Glutamatergic neuron (in vitro differentiated cells): ENCODE data around the gene FLOT1. TPM values are rescaled to one million over a fixed set of nuclear protein-coding genes. Genes with fewer than 3 reads are reported as not detected.

ENCODE experiments used
- DNase-seq: peaks from one replicate; pipeline ENCODE4 v3.0.0; 2022
- H3K27ac Mint-ChIP-seq: one replicate; pipeline ENCODE4 v1.8.0; 2020; ENCODE audit warnings: mild to moderate bottlenecking, mixed read lengths, inconsistent platforms; ENCODE audit not compliant: unreplicated experiment
- H3K27me3 Mint-ChIP-seq: one replicate; pipeline ENCODE4 v1.8.0; 2020; ENCODE audit warnings: mild to moderate bottlenecking, moderate library complexity, mixed read lengths, inconsistent platforms; ENCODE audit not compliant: unreplicated experiment
- H3K36me3 Mint-ChIP-seq: one replicate; pipeline ENCODE4 v1.8.0; 2020; ENCODE audit warnings: mild to moderate bottlenecking, mixed read lengths, inconsistent platforms; ENCODE audit not compliant: unreplicated experiment
- H3K4me1 Mint-ChIP-seq: one replicate; pipeline ENCODE4 v1.8.0; 2020; ENCODE audit warnings: mild to moderate bottlenecking, low read depth, mixed read lengths, inconsistent platforms; ENCODE audit not compliant: unreplicated experiment
- H3K4me3 Mint-ChIP-seq: one replicate; pipeline ENCODE4 v1.8.0; 2020; ENCODE audit warnings: mild to moderate bottlenecking, mixed read lengths, inconsistent platforms; ENCODE audit not compliant: unreplicated experiment
- H3K9me3 Mint-ChIP-seq: one replicate; pipeline ENCODE4 v1.8.0; 2020; ENCODE audit warnings: mild to moderate bottlenecking, moderate library complexity, mixed read lengths, inconsistent platforms; ENCODE audit not compliant: unreplicated experiment
- total RNA-seq: library from RNA; stranded (reverse); fragmentation: NEBNext Ultra II Directional; extraction: Animal tissue kit (Norgen Biotek cat#: 25700); gene quantifications from one replicate; pipeline ENCODE4 v1.2.1, GENCODE V29; 2021; ENCODE audit not compliant: unreplicated experiment
- TF ChIP-seq, protein P1 (sequence below): fragments of 200-600 bp; sonication (generic); IDR thresholded peaks from one replicate; pipeline ENCODE4 v1.5.0; 2021; ENCODE audit not compliant: partially characterized antibody, unreplicated experiment

The FLOT1 gene
- total RNA-seq, 1 donor from 2014 or later = 191 TPM

DNA sequence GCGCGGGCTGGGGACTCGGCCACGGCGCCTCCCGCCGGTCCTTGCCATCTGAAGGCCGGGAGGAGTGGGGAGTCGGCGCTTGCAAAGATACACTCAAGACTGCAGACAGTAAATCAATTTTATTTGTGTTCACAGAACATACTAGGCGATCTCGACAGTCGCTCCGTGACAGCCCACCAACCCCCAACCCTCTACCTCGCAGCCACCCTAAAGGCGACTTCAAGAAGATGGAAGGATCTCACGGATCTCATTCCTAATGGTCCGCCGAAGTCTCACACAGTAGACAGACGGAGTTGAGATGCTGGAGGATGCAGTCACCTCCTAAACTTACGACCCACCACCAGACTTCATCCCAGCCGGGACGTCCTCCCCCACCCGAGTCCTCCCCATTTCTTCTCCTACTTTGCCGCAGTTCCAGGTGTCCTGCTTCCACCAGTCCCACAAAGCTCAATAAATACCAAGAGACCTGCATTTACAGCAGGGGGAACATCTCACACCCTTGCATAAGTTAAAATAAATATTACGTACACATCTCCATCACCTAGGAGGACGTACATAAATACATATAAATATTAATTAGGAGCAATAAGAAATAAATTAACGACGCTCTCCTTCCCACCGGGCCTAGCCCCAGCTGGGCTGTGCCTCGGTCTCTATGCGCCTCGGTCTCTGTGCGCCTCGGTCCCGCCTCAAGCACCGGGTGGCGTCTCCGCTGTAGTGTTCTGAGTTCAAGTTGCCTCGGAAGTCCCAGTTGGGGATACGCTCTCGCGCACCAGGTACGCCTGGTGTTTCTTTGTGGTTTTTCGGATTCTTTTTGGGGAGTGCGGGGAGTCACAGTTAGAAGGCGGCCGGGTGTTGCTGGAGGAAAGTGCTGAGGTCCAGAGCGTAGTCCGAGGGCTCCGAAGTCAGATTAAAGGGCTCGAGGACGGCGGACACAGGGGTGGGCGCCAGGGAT is 889 bp upstream of the FLOT1 start:
- peak overlapping the region; percentile 94 for H3K4me3 Mint-ChIP-seq
- peaks cover 4% of the 10 kb centered on the region for H3K36me3 Mint-ChIP-seq
- H3K9me3 Mint-ChIP-seq = peaks cover 13% of the 10 kb centered on the region
- H3K4me1 Mint-ChIP-seq = peaks cover 21% of the 10 kb centered on the region
- DNase-seq = peak; percentile 35
- H3K27ac Mint-ChIP-seq = peak overlapping the region; percentile 89
- H3K27me3 Mint-ChIP-seq = peaks cover 22% of the 10 kb centered on the region
- TF ChIP-seq, protein P1, sequence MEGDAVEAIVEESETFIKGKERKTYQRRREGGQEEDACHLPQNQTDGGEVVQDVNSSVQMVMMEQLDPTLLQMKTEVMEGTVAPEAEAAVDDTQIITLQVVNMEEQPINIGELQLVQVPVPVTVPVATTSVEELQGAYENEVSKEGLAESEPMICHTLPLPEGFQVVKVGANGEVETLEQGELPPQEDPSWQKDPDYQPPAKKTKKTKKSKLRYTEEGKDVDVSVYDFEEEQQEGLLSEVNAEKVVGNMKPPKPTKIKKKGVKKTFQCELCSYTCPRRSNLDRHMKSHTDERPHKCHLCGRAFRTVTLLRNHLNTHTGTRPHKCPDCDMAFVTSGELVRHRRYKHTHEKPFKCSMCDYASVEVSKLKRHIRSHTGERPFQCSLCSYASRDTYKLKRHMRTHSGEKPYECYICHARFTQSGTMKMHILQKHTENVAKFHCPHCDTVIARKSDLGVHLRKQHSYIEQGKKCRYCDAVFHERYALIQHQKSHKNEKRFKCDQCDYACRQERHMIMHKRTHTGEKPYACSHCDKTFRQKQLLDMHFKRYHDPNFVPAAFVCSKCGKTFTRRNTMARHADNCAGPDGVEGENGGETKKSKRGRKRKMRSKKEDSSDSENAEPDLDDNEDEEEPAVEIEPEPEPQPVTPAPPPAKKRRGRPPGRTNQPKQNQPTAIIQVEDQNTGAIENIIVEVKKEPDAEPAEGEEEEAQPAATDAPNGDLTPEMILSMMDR = no peak

DNA sequence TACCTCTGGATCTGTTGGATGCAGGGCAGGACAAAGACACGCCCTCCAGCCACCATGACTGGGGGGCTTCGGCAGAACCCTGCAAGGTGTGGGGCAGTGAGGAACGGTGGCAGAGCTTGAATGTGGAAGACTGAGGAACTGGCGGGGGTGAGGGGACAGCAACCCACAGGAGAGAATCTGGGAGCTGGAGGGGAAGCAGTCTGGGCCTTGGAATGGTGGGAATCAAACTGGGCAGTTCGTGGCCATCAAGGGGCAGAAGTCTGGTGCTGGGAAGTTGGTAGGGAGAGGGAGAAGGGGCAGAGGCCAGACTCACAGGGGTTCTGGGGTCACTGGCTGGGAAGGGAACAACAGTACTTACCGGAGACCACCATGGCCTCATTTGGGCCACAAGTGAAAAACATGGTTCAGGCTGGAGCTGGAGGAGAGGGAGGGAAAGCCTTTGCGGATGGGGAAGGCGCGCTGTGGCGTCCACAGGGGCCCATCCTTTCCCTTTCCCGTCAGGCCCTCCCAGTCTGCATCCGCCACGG is 635 bp downstream of the FLOT1 start:
- TF ChIP-seq, protein P1 = no peak
- no peak for DNase-seq
- Mint-ChIP-seq H3K9me3 (peaks cover 15% of the 10 kb centered on the region), H3K36me3 (peaks cover 6% of the 10 kb centered on the region), H3K4me3 (peak overlapping the region; percentile 99), H3K4me1 (peaks cover 21% of the 10 kb centered on the region), H3K27ac (peak overlapping the region; percentile 95), H3K27me3 (peaks cover 20% of the 10 kb centered on the region)

DNA sequence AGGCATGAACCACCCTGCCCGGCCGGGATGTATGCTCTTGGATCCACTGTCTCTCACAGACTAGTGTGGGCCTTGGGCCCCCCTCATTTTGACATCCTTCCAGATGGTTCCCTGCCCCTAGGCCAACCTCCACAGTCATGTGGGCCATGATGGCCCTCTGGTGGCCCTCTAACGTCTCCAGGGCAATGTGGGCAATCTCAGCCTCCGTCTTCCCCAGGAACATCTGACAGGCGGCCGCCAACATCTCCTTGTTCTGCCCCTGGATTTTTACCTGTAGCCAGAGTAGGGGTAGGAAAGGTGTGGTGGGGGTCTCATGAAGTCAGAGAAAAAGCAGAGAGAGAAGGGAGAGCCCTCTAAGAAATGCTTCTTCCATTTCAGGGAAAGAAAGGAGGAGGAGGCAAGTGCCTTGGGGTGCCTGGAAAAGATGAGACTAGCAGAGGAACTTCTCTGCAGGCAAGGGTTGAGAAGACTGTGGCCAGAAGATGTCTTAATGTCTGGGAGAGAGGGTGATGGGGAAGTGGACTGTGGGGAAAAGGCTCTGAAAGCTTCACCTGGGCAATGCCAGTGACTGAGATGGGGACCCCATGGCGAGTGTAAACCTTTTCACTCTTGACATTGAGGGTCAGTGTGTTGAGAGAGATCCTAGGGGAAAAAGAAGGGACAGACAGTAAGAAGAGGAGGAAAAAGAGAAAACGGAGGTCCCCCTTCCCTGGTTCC is 1.3 kb downstream of the FLOT1 start:
- Mint-ChIP-seq H3K4me1 (peaks cover 21% of the 10 kb centered on the region), H3K9me3 (peaks cover 16% of the 10 kb centered on the region), H3K36me3 (peaks cover 8% of the 10 kb centered on the region), H3K27ac (peak overlapping the region; percentile 95), H3K4me3 (peak overlapping the region; percentile 99), H3K27me3 (peaks cover 20% of the 10 kb centered on the region)
- TF ChIP-seq, protein P1 = no peak
- no peak for DNase-seq

DNA sequence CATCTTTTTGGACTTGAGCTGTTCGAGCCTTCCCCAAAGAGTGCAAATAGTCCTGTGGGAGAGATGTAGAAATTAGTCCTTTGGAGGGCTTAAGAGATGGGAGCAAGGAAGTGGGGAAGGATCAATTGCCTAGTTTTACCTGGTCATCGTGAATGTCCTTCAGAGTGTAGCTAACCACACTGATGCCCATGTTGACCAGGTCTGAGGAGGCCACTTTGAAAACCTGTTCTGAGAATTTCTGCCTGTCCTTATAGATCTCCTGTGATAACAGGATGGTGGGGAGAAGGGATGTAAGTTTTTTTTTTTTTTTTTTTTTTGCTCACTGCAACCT is 2.0 kb downstream of the FLOT1 start:
- Mint-ChIP-seq H3K27ac (no peak overlapping the region), H3K36me3 (peaks cover 8% of the 10 kb centered on the region), H3K4me3 (peak overlapping the region; percentile 58), H3K4me1 (peaks cover 21% of the 10 kb centered on the region), H3K9me3 (peaks cover 16% of the 10 kb centered on the region), H3K27me3 (peaks cover 20% of the 10 kb centered on the region)
- DNase-seq = no peak
- TF ChIP-seq, protein P1 = no peak

DNA sequence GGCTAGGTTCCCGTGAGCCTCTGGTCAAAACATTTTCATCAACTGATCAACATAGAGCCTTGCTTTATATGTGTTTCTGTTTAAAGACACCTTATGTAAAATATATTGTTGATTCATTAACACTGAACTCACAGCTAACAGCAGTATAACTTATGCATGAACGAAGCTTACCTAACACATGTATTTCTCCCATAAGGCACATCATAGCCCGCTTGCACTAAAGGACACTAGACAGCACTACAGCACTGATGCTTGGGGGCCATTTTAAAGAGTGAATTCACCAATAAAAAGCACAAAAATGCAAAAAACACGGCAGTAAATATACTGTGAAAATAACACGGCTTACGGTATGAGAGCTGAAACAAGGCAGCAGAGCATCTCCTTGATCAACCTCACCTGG is 4.0 kb downstream of the FLOT1 start:
- H3K9me3 Mint-ChIP-seq = peaks cover 9% of the 10 kb centered on the region
- no peak overlapping the region for H3K27ac Mint-ChIP-seq
- H3K4me1 Mint-ChIP-seq = peaks cover 13% of the 10 kb centered on the region
- peaks cover 13% of the 10 kb centered on the region for H3K27me3 Mint-ChIP-seq
- peaks cover 8% of the 10 kb centered on the region for H3K36me3 Mint-ChIP-seq
- TF ChIP-seq, protein P1 = no peak
- H3K4me3 Mint-ChIP-seq = no peak overlapping the region
- DNase-seq = no peak
